HPDE6-E6E7 (cell line): ENCODE results near the gene NXPE3.
"Not testable (repeated sequence)": the region's sequence is repeated elsewhere in the genome, so short reads cannot be mapped to it uniquely, and the experiment has no call there.

Source experiments
- DNase-seq: peaks from one replicate; pipeline ENCODE4 v3.0.0; 2011; ENCODE audit warnings: missing footprints; ENCODE audit errors: extremely low spot score

The NXPE3 gene

DNA sequence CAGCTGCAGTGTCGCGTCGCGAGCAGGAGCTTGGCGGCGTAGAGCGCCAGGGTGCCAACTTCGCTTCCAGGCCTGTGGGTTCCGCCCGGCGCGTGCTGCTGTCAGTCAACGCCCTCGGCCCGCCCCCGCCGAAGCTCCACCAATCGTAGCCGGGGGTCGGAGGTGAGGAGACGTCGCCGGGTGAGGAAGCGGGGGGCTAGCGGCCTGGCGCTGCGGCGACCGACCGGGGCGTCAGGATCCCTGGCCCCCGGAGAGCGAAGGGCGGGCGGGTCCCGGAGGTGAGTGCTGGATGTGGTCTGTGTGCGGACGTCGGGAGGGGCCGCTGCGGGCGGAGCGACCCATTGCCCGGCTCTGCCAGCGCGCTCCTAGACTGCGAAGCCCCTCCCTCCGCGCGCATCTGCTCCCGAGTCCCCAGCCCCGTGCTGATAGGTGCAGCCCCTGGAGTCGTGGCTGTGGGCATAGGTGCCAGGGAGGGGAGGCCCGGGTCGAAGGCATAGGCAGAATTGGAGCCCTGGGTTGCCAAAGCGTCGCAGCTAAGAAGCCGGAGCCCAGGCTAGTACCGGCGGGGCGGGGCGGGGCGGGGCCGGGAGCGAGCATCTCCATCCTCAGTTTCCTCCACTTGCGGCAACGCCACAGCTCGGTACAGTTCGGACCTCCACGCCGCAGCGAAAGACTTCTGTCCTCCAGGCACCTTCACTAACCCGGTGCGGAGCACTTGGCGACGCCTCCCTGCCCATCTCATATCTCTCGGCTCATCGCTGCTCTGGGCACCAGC lies at the start of gene NXPE3:
NXPE3 (plus strand) TSS at position 165 of the 775 bp plus-strand sequence. CDS start 6,386 bp downstream, outside the sequence.
- peak; percentile 69 for DNase-seq

DNA sequence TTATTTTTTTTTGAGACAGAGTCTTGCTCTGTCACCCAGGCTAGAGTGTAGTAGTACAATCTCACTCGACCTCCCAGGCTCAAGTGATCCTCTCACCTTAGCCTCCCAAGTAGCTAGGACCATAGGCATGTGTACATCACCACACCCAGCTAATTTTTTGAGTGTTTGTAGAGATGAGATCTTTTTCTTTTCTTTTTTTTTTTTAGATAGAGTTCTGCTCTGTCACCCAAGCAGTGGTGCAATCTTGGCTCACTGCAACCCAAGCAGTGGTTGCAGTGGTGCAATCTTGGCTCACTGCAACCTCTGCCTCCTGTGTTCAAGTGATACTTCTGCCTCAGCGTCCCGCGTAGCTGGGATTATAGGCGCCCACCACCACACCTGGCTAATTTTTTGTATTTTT lies 49.4 kb upstream of the NXPE3 start:
- DNase-seq, result no peak

DNA sequence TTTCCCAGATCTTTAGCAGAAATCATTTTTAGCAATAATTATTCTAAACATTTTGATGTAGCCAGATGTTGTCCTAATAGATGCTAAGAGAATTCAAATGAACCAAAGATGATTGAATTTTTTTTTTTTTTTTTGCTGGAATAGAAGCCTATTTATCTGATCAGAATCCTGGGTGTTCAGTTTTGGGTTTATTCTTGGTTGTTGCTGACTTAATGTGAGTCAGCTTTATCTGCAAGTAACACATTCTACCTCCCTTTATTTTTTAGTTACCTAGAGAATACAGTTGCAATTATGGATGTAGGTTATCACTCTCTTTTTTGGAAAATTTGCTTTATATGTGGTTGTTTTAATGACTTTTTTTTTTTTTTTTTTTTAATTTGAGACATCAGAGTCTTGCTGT lies 48.2 kb upstream of the NXPE3 start:
- no peak for DNase-seq

DNA sequence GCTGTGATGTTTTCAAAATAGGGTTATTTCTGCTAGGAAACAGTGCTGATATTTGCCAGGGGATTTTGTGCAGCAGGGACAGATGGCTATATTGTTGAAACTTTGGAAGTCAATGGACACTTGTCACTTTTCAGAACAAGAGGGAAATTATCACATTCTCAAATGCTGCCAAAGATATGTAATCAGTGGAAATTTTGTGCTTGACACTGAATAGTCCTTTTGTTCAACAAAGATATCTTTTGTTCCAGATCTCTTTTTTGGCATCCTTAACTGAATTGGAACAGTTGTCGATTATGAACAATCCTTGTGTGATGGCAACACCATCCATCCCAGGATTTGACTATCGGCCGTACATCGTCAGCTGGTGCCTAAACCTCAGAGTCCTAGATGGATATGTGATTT lies 46.8 kb upstream of the NXPE3 start:
- DNase-seq, result no peak

DNA sequence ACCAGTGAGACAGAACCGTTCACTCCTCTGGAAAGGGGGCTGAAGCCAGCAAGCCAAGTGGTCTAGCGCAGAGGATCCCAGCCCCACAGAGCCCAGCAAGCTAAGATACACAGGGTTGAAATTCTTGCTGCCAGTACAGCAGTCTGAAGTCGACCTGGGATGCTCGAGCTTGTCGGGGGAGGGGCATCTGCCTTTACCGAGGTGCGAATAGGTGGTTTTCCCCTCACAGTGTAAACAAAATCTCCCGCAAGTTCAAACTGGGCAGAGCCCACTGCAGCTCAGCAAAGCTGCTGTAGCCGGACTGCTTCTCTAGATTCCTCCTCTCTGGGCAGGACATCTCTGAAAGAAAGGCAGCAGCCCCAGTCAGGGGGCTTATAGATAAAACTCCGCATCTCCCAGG lies 43.2 kb upstream of the NXPE3 start:
- no peak for DNase-seq

DNA sequence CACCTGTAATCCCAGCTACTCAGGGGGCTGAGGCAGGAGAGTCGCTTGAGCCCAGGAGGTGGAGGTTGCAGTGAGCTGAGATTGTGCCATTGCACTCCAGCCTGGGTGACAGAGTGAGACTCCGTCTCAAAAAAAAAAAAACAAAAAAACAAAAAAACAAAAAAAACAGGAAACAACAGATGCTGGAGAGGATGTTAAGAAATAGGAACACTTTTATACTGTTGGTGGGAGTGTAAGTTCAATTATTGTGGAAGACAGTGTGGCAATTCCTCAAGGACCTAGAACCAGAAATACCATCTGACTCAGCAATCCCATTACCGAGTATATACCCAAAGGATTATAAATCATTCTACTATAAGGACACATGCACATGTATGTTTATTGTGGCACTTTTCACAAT lies 37.1 kb upstream of the NXPE3 start:
- DNase-seq, result not testable (repeated sequence)

DNA sequence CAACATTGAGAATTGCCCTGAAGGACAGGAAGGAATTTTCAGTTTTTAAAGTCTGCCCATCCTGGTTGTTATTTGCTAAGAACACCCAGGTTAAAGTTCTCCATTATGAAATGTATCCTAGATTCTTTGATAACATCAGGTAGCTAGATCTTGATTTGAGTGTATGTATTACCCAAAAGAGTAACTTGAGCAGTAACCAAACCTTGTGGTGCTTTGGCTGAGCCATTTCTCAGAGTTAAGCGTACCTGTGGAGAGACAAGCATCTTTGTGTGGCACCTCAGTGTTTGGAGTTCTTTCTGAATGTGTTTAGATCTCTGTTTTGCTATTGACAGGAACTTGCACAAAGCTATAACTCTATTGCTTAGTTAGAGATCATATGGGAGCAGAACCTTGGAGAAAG lies 34.2 kb upstream of the NXPE3 start:
- no peak for DNase-seq

DNA sequence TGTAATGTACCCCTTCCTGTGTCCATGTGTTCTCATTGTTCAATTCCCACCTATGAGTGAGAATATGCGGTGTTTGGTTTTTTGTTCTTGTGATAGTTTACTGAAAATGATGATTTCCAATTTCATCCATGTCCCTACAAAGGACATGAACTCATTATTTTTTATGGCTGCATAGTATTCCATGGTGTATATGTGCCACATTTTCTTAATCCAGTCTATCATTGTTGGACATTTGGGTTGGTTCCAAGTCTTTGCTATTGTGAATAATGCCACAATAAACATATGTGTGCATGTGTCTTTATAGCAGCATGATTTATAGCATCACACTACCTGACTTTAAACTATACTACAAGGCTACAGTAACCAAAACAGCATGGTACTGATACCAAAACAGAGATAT lies 33.1 kb upstream of the NXPE3 start:
- not testable (repeated sequence) for DNase-seq

DNA sequence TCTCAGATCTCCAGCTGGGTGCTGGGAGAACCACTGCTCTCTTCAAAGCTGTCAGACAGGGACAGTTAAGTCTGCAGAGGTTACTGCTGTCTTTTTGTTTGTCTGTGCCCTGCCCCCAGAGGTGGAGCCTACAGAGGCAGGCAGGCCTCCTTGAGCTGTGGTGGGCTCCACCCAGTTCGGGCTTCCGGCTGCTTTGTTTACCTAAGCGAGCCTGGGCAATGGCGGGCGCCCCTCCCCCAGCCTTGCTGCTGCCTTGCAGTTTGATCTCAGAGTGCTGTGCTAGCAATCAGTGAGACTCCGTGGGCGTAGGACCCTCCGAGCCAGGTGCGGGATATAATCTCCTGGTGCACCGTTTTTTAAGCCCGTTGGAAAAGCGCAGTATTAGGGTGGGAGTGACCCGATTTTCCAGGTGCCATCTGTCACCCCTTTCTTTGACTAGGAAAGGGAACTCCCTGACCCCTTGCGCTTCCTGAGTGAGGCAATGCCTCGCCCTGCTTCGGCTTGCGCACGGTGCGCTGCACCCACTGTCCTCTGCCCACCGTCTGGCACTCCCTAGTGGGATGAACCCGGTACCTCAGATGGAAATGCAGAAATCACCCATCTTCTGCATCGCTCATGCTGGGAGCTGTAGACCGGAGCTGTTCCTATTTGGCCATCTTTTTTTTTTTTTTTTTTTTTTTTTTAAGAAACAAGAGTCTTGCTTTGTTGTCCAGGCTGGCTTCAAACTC lies 25.5 kb upstream of the NXPE3 start:
- DNase-seq, result not testable (repeated sequence)

DNA sequence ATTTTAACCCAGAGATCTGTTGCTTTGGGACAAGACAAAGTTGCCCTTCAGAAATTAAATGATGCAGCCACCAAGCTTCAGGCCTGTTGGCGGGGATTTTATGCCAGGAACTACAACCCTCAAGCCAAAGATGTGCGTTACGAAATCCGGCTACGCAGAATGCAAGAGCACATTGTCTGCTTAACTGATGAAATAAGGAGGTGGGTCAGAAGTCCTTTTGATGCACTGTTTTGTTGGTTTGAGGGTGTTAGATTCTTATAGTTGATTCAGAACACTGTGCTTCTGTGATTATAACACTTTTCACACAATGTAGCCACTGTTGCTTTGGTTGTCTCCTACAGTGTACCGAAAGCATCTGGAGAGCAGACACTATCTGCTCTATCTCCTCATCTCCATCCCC lies 20.8 kb upstream of the NXPE3 start:
- DNase-seq, result no peak

DNA sequence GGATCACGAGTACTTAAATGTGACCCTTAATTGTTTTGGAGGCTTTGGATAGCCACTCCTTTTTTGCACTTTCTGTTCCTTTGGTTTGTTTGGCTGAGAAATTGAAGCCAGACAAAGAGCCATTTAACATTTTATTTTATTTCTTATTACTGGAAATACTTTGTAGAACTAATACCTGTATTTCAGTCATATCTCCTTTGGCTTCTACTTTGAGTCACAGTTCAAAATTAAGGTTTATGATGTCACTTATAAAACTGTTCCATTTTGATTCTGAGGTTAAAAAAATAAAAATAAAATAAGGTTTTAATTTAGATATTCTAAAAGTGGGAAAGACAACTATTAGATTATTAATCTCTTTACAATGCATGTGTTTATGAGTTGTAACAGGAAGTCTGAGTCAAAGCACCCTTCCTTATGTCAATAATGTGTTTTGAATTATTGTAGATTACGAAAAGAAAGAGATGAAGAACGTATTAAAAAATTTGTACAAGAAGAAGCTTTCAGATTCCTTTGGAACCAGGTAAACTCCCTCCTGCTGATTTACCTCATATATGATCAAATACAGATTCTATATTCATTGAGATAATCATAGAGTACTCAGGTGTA lies 16.9 kb upstream of the NXPE3 start:
- DNase-seq, result no peak

DNA sequence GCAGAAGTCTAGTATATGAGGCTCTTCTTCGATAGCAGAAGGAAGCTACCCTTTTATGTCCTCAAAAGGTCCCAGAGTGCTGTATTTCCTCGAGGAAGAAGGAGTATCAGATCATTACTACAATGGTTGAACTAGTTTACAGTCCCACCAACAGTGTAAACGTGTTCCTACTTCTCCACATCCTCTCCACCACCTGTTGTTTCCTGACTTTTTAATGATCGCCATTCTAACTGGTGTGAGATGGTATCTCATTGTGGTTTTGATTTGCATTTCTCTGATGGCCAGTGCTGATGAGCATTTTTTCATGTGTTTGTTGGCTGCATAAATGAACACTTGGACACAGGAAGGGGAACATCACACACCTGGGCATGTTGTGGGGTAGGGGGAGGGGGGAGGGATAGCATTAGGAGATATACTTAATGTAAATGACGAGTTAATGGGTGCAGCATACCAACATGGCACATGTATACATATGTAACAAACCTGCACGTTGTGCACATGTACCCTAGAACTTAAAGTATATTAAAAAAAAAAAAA lies 1.2 kb upstream of the NXPE3 start:
- DNase-seq, result not testable (repeated sequence)

DNA sequence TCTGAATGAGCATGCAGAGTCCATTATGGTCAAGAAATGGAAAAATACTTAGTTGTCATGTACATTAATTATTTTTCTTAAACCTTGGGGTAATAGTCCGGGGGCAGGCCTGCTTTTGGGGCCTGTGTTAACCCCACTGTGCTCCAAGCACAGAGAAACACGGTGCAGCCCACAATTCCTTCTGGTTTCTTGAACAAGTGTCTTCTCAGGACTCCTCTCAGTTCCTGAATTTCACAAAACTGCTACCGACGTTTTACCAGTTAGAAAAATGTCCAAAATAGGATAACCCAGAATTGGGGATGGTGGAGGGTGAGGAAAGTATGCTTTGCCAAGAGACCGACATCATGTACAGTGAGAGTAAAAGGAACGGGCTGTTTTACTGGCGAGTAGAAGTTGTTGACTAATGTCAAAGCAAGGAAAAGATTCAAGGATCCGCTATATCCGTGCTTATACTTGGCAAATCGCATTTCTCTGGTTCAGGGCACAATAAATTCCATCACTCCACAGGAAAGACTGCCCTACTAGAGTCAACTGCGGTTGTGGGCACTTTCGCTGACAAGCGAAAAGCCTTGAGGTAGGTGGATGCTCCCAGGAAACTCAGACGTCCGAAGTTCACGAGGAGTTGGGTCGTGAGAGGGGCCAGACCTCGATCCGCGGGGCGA lies 495 bp upstream of the NXPE3 start:
- DNase-seq, result no peak

DNA sequence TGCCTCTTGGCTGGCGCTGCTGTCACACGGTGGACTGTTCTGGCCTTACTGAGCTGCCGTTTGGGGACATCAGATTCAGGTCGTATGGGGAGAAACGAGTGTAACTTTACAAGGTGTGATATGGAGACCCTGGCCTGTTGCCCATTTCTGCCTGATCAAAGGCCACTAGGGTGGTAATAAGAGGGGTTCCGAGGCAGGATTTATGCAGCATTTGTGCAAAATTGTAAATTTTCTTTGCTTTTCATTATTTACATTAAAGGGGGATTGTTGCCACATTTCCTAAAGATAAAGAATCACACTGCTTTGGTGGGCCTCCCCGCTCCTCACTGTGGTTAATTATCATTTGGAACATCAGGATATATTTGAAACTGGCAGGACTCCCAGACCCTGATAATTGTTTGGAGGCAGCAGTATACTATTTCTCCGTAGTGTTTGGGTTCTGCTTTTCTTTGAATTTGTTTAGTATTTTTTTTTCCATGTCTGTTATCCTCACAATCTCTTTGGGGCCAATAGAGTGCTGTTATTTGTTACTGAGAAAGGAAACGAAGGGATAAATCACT lies 891 bp downstream of the NXPE3 start:
- no peak for DNase-seq

DNA sequence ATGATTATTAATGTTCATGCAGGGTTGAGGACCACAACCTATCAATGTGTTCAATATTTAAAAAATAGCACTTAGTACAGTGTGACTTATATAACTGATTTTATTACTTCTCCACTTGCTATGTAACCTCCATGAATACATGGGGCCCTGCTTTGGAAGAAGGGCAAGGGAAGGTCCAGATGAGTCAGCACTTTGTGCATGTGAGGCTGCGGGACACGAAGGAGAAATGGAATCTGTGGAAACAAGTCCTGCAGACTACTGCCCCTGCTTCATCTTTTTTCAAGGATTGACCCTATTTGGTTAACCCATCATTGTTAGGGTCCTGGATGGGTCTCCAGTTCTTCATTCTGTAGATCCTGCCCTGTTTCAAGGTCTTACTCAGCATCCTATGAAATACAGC lies 1.6 kb downstream of the NXPE3 start:
- DNase-seq, result peak; percentile 57

DNA sequence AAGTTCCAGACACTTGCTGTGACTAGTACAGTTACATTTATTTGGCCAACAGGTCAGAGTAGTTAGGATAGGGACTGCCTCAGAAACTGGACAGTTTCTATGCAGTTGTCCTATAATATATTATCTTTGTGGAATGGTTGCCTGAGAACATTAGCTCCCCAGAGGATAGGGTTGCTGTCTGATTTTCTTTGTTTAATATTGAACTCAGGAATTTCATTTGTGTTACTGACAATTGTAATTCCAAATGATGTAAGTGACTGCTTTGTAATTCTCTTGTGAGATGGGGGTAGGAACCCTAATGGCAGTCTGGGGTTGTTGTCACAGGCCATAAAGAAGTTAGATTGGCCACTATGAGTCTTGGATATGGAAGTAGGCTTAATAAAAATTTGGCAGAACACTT lies 2.2 kb downstream of the NXPE3 start:
- DNase-seq, result no peak

DNA sequence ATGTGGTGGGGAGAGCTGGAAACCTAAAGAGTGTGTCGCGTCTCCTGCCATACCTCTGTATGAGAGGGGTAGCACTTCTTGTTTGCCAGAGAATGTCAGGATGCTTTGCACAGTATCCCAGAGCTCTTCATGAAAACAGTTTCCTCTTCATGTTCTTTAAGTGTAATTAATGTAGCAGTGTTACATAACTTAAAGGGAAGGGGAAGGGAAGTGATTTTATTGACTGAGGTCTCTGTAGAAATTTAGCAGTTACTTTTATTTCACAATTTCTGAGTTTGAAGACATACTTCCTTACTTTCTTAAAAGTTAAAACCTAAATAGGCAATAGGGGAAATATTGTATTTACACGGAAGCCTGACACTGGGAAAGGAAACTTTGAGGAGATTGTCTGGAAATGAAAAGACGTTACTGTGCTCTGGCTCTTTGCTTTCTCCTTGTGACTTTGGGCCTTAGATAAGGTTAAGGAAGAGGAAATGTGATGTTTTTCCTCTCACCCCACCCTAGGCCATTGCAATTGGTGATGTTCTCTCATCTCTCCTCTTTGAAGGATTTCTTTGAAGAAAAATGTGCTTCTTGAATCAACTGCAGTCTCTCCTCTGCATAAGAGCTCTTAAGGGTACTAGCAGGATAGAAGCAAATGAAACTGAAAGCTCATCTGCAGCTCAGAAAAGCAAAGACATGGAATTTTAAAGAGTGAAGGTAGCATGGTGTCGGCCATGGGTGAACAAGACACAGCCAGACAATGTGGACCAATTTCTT lies 6.0 kb downstream of the NXPE3 start:
- no peak for DNase-seq

DNA sequence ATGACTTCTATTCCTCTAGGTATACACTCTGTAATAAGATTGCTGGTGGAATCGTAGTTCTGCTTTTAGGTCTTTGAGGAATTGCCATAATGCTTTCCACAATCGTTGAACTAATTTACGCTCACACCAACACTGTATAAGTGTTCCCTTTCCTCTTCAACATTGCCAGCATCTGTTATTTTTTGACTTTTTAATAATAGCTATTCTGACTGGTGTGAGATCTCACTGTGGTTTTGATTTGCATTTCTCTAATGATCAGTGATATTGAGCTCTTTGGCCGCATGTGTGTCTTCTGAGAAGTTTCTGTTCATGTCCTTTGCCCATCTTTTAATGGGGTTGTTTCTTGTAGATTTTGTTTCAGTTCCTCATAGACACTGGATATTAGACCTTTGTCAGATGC lies 12.8 kb downstream of the NXPE3 start:
- no peak for DNase-seq

DNA sequence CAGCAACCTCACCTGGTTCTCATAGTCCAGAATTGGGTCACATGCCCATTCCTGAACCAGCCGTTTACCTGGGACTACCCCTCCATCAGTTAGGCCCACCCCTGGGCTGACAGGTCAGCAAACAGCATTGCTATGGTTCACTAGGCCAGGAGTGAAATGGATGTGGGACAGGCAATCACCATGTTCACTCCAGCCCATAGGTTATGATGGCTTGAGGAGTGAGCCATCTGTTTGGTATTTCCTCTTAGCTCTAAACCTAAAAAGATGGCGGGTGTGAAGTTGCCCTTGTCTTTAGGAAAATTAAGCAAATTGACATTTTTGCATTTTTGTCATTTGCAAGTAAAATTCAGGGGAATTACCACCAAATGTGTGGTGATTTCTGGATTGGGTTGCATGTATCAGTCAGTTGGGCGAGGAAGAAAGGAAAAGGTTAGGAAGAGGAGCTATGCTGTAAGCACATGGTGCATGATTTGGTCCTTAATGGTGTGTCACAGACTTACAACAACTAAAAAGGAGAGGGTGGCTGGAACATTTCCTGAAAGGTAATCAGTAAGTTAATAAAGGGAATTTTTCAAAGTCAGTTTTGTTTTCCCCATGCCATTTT lies 17.2 kb downstream of the NXPE3 start:
- DNase-seq, result no peak

DNA sequence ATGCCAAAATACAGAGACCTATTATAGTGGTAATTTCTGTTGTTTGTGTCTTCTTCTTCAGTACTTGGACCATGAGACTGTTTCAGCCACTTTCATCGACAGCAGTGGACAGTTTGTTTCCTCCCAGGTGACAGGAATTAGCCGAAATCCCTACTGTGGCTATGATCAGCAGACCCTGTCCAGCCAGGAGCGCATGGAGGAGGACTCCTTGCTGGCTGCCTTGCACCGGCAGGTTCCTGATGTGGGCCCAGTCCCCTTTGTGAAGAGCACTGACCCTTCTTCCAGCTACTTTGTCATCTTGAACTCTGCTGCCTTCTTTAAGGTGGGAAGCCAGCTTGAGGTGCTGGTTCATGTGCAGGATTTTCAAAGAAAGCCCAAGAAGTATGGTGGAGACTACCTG lies 22.2 kb downstream of the NXPE3 start:
- no peak for DNase-seq

DNA sequence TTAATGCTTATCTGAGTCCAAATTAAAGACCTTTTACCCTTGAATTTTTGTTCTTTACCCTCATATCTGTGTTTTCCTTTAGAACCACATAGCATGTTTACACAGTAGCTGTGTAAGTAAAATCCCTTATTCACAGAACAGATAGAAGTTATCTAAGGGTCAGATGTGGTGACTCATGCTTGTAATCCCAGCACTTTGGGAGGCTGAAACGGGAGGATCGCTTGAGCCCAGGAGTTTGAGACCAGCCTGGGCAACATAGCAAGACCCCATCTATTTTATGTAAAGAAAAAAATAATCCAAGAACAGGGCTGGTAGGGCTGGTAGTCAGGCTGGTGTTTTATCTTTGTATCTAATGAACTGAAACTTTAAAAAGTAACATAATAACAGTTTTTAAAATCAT lies 23.2 kb downstream of the NXPE3 start:
- no peak for DNase-seq
